ENCODE results near the gene HDAC4.

DNA sequence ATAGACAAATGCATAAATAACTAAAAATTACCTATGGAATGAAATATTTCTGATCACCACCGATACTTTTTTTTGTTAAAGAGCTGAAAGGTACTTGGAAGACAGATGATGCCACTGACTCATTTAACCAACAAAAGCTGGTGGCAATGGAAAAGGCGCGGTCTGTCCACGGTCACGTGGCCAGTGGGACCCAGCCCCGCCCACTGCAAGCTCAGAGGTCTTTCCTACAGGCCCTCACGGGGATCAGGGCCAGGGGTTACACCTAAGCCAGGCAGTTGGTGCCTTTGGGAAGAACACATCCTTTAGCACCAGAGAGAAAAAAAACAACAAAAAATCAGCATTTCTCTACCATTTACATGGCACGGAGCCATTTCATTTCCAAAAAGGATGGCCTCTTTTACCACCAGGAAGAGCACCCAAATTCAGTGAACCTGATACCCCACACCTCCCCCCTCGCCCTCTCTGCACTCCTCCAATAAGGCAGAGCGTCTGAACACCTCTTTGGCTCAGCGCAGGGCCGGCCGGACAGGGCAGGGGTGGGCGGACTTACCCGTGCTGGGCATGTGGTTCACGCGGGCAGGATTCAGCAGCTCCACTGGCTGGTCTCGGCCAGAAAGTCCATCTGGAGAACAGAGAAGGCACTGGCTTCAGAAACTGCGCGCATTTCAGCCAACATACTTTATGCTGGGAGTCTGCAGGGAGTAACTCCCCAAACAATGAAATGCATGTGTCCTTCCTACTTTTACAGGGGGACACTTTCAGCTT, 164.6 kb downstream of the HDAC4 start:
- no peak for TF ChIP-seq TARDBP (IDR thresholded peaks at IDR 0.05)
- TF ChIP-seq, protein P1, sequence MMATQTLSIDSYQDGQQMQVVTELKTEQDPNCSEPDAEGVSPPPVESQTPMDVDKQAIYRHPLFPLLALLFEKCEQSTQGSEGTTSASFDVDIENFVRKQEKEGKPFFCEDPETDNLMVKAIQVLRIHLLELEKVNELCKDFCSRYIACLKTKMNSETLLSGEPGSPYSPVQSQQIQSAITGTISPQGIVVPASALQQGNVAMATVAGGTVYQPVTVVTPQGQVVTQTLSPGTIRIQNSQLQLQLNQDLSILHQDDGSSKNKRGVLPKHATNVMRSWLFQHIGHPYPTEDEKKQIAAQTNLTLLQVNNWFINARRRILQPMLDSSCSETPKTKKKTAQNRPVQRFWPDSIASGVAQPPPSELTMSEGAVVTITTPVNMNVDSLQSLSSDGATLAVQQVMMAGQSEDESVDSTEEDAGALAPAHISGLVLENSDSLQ (IDR thresholded peaks at IDR 0.05), result no peak
- TF ChIP-seq SP1 (IDR thresholded peaks at IDR 0.05), result no peak

Data from HEK293T (cell line).